ENCODE measurements around the gene UNCX.

Gene UNCX

DNA sequence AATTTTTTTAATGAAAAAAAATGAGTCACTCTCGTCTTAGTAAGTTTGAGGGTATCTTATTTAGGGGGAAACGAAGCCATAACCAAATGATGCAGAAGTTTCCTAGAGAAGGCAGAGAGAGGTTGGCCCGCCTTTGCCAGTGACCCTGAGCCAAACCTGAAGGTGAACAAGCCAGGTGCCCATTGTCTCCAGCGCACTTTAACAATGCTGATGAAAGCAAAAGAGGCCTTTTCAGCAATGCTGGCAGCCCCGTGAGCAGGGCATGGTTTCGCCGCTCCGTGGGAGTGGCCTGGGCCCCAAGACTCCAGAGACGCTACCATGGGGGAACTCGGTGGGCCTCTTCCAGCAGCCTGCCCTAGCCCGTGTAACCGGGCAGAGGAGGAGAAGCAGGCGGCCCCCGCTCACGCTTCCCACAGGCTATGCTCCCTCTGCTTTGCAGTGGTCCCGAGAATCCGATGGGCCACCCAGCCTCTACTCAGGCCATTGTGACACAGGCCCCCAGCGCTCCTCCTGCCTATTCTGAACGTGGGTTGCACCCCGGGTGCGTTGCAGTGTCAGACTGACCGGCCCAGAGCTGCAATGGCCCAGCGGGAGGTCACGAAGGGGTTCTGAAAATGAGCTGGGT lies 14.0 kb upstream of the UNCX start:
- DNase-seq = no peak

DNA sequence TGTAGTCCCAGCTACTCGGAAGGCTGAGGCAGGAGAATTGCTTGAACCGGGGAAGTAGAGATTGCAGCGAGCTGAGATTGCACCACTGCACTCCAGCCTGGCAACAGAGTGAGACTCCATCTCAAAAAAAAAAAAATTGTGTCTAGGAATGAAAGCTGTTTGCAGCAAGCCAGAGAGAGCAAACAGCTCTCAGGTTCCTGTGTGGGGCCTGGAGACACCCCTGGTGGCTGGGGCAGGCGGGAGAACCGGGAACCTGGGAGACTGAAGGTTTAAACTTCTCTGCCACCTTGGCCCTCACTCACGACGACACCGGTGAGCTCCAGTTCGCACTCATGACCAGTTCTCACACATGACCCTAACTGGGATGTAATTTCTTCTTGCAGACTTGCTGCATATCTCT lies 13.2 kb upstream of the UNCX start:
- no peak for DNase-seq

DNA sequence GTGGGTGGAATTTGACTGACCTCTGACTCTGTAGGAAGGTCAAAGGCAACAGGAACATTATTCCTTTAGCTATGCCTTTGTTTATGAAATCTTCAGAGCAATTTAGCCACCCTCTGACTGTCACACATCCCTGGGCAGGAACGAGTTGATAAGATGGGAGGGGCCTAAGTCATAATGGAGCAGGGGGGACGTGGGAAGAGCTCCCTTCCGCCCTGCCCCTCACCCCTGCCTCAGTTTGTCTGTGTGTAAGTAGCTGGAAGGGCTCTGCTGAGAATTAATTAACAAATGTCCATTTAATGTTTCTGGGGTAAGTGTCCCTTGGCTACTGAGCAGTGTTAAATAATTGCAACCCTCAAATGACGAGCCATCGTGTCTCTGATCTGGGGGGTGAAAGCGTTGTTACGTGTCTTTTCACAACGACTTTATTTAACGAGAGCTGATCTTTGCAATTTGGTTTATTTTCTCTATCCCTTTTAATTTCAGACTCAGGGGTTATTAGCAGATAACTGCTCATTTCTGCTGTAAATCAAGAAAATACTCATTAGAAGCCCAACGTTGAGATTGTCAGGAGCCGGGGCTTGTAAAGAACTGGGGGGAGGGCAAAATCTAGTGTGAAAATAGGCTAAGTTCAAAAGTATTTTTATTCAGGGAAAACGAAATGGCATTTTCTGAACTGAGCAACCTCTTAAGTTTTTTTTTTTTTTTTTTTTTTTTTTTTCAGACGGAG lies 12.5 kb upstream of the UNCX start:
- DNase-seq = no peak

DNA sequence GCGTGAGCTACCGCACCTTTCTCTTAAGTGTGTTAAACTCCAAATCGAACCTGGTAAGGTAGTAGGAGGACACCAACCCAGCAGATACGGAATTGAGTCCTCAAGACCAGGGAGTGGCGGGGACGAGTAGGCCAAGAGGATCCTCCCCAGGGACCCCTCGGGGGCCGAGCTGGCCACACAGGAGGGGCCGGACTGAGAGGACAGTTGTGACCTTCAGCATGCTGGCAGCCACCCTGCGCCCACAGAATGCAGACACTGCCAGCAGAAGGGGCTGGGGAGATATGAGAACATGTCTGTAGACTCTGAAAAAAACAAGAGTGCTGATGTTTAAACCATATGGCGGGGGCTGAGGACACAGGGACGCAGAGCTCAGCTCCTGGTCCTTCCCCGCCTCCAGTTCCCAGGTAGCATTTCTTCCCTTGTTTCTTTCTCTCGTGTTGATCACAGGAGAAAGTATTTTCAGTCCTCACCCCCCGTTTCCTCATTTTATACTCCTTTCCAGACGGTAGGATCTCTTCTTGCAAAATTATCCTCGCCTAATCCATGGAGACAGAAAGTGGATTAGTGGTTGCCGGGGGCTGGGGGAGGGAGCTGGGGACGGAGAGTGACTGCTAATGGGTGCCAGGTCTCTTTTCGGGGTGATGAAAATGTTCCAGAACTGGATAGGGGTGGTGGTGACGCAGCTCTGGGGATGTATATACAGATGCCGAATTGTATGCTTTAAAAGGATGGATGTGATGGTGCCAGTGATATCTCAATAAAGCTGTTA lies 11.5 kb upstream of the UNCX start:
- DNase-seq = no peak

DNA sequence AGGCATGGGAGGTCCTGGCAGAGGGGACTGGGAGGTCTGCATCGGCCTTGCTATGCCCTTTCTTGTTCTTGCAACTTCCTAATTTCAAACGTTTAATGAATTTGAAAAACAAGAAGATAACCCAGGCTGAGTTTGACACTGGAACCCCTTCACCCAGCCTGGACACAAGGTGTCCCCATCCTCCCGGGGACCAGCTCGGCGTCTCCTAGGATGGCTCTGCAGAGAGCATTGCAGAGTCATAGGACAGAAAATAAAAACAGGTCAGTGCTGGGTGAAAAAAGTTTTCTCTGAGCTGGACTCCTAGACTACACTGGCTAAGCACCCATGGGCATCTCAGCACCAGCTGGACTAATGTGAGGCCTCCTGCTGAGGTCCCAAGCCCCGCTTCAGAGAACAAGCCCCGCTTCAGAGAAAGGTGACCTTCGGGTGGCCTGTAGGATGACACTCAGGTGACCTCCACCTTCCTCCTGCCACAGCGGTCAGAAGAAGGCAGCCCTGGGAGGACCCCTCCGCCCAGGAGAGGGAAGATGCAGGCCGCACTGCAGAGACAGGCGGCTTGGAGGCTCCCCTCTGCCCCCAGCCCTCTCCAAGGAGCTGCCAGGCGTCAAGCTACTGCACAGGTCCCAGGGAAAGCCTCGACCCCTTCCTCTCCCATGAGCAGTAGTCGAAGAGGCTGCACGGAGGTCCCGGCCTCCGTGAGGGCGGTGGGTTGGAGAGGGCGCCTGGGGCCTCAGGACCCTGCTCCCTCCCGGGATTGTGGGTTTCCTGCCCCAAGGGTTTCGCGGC lies 9.3 kb upstream of the UNCX start:
- DNase-seq = no peak

DNA sequence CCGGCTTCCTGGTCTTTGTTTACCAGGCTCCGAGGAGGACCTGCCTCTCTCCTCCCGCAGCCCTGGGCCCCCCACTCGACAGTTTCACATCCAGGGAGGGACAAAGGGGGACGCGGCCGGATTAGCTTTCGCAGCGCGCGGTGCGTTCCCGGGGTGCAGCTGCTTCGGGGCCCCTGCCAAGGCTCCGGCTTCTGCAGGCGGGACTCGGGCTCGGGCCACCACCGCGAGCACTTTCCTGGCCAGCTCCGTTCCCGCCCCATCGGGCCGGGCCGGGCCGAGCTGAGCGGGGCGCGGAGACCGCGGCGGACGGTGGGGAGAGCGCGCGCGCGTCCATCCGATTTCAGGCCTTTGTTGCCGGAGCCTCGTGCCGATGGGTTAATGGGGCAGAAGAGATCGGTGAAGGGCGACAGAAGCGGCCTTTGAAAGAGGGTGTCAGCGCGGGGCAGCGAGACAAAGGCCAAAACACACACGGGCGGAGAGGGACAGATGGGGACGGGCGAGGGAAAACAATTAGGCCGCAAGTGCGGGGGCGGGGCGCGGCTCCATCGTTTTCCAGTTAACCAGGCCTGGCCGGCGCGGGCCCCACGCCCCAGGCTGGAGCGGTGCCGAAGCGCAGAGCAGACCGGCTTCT lies 8.5 kb upstream of the UNCX start:
- DNase-seq = no peak

DNA sequence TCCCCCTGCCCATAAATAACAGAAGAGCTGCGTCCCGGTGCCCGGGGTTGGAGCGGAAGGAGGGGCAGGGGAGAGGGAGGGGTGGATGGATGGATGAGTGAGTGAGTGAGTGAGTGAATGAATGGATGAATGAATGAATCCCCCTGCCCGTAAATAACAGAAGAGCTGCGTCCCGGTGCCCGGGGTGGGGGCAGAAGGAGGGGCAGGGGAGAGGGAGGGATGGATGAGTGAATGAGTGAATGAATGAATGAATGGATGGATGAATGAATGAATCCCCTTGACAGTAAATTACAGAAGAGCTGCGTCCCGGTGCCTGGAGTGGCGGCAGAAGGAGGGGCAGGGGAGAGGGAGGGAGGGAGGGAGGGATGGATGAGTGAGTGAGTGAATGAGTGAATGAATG lies 7.6 kb upstream of the UNCX start:
- DNase-seq = no peak

DNA sequence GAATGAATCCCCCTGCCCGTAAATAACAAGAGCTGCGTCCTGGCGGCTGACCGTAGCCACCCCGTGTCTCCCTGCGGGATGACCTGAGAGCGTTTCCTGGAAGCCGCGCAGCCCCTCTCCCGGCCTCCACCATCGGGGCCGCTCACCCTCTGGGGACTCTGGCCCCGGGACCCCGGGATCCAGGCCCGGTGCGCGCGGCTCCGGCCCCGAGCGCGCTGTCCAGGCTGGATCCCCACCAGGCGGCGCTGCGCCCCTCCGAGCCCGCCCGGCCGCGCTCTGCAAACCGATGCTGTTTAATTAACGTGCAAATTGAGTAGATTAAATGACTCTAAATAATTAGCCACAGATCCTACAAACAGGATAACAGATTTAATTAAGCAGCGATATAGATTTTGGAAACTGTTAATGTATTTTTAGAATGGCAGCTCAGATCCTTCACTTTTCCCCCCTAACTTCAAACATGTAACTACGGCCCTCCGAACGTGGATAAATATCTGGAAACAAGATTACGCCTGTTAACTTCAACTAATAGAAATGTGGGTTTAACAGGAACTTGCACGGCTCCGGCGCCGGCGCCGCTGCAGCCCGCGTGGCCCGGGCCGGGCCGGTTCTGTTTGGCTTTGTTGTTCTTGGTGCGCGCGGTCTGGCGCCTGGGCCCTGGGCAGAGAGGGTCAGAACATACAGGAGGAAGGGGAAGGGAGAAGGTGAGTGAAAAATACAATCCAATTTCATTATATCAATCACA lies 7.1 kb upstream of the UNCX start:
- DNase-seq = peak; percentile 63 to 64

DNA sequence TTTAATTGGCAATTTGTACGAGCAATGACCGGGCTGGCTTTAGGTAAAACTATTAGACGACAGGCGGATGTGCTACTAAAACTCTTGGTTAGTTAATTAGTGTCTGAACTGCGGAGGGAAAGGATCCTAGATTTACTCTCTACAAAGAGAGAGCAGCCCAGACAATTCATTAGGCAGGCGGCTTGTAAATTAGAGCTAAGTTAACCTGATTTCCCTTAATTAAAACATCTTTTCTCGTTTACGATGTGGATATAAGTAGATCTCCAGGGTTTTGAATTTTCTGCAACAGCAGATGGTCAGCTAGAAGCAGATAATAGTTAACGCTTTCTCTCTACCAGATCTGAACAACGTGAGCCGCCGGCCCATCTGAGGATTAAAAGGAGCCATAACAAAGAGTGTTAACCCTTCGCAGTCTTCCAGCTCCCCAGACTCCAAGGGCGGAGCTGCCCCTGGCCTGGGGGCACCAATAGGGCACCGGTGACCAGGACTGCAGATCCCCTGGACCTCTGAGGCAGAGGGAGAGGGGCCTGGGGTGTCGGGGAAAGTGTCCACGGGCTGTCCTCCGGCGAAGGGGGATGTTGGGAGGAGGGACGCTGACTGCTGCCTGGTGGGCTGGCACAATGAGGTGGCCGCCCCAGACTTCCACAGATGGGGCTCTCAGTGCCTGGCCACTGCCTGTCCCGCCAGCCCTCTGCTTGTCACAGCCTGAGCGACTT lies 6.3 kb upstream of the UNCX start:
- DNase-seq = no peak

DNA sequence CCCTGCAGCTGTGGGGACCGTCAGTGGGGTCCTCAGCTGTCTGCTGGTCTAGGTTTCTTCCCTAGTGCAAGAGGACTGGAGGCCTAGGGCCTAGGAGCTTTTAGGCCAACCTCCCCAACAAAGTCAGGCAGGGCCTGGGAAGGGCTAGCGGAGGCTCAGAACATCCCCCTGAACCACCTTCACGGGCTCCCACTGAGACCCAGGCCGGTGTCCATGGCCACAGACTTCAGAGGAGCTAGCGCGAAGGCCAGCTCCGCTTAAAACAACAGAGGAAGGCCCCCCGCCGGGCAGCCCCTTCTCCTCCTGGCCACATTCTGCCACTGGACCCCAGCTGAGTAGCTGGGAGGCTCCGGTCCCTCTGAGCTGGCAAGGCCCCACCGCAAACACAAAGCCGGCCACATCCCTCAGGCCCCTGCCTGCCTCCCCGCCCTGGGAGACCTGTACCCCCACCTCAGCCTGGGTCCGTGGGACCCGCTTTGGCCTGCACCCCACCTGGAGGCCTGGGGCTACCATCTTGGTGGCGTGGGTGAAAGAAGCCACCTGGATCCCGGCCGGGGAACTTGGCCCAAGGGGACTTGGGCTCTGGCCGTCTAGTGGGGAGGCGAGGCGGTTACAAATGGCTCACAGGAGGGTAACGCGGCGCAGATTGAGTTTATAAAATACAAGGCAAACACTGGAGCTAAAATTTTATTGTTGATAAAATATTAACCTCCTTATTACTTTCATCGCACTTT lies 5.4 kb upstream of the UNCX start:
- DNase-seq = no peak

DNA sequence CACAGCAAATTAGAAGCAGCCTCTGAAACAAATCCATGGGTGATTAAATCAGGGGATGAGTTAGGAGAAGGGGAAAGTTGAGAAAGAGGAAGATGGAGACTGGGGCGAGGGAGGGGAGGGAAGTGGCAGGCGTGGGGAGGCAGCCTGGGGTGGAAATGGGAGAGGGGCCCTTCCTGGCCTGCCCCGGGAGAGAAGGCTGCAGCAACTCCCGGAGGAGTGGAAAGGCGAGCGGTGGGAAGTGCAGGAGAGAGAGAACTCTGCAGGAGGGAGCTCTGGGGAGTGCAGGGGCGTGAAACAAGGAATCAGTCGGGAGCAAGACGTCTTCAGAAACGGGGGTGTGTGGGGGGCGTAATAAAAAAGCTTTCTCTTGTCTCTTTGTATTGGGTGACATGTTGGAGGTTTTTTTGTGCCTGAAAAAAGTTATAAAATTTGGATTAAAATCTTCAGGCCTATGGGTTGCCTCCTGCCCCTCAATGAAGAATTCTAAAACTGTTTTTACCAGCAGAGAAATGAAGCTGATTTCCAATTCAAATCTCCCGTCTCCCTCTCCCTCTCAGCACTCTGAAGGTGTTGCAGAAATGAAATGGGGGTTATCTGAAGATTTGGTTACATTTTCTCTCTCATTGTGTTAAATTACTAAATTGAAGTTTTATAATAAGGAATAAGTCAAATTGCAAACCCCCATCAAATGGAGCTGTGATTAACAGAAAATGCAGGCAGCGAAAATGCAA lies 4.7 kb upstream of the UNCX start:
- no peak for DNase-seq

DNA sequence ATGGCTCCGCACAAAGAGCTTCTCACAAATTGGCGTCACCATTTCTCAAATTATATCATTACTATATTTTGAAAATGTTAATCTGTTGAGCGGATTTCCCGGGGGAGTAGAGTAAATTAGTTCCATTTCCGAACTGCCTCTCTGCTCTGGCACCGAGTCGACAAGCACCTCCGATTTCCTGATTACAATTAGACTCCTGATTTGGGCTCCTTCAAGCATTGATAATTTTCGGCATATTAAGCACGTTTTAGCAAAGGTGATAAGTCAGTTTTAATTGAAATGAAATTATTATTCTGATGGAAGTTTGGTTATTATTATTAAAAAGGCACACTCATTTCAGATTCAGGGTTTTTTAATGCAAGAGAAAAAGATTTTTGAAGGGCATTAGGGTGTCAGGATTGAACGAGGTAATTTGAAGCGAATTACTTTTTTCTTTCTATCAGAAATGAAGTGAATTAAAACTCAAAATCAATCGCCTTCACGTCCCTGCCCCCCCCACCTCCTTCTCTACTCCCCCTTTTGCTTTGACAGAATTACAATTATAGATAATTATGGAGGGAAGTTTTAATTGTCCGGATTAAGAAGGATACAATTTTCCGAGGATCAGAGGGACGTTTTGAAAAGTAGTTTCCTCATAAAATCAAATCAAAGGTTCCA lies 4.0 kb upstream of the UNCX start:
- DNase-seq = no peak

DNA sequence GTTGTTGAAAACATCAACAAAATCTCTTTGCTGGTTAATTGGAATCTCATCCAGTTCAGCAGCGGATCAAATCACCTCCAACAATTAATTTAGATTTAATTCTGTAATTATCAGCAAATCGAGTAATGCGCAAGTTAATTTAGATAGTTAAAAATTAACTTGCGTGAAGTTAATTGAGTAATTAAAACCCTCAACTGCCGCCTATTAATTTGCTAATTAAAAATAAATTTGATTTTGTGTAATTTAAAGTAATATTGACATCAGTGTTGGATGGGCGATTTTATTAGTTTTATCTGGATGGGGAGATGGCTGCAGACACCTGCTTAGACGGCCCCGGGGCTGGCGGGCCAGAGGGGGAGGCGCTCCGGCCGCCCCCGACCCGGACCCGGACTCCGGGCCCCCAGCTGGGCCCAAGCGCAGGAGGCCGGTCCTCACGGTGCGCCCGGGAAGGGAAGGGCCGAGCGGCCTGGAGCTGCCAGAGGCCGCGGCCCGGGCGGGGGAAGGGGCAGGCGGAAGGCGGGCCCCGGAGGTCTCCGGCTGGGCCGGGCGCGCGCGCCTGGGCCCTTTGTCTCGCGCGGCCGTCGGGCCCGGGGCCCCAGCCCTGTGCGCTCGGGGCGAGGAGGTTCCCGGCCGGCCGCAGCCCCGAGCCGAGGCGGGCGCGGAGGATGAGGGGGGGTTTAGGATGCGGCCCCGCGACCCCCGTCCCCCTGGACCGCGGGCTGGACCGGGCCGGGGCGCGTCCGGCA lies 3.3 kb upstream of the UNCX start:
- no peak for DNase-seq

DNA sequence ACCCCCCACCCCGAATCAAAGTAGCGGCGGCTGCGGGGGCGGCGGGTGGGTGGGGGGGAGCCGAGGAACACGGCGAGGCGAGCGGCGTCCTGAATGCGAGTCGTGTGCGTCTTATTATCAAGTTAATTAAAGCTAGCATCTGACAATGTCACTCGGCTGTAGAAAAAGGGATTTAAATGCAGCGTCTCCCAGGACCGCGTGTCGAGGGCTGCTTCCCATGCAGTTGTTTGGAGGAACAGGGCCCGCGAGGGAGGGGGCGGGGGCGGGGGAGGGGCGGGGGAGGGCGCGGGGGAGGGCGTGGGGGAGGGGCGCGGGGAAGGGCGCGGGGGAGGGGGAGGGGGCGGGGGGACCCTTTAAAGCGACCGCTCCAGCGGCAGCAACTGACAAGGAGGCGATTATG lies 2.7 kb upstream of the UNCX start:
- no peak for DNase-seq

DNA sequence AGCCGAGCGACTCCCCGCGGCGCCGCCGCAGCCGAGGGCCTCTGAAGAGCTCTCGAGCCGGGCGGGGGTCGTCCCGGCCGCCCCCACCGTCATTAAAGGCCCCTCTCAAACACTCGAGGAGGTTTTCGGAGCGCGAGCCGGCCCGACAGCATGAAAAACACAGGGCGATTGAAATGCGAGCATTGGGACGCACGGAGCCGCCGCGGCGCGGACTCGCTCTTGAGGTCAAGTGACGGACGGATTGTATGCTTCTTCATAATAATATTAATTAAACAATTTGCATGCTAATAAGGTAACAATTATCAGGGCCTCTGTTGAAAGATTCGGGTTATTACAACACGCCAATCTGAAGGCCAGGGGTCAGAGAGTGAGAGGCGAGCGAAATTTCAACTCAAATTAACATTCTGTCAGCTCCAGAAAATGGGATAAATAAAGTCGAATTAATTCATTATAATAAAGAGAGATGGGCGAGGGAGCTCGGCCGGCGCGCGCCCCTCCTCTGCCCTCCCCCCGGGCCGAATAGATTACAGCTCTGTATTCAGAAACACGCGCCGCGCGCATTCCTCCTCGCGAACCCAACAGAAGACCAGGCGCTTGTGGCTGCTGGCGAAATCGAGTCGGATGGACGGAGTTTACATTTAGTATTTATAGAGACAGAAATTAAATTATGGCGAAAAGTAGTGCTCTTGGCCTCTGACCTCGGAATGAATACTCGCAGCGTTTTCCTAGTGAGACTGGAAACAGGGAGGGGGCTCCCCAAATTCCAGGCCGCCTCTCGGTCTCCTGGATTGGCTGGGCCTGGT lies 2.1 kb upstream of the UNCX start:
- no peak for DNase-seq

DNA sequence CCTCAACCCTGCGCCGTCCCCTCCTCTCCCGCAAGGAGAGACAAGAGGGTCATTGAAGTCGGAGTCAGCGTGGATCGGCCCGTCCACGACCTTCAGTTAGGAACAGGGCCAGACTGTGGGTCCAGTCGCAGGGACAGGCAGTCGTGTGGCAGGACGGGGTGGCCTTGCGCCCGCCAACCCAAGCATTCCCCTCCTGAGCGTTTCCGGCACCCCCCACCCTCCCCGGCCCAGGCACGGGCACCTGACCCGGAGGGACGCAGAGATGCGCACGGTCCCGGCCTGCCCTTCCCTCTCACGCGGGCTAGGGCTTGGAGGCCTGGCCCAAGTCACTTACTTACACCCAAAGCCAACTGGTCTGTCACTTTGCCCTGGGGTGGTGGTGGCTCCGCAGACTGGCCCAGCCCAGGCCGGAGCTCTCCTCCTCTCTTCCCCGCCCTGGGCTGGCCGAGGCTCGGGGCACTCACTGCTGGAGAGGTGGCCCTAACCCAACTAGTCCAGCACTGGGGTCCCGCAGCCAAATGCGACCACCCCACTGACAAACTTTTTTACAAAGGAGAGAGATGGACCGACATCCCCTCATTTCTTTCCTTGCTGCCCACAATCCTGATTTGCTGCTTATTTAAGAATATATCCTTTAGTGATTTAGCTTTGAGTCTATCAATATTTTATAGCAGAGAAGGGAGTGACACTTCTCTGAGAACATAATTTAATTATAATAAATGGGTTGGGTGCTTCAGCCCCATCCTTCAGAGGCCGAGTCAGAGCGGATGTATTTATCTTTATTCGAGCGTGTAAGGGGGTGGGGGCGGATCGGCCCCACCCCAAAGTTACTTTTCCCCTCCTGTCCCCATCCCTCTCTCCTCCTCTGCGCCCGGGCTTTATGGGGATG lies 1.2 kb upstream of the UNCX start:
- DNase-seq = no peak

DNA sequence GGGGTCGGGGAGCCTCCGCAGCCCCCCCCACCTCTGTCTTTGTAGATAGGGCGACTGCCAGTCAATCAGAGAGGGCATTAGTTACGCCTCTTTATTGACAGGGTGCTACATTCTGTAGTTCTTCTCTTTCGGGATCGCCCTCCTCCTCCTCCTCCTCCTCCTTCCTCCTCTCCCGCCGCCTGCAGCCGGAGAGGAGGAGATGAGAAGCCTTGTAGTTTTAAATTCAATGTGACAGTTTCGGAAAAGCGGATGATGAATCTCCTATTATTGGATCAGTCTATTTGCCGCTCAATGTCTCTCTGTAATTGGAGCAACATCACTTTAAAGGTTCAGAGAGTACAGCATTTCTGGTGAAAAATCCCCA lies 587 bp upstream of the UNCX start:
- no peak for DNase-seq

Measured in stimulated activated CD4-positive, alpha-beta T cell treated with anti-CD3 and anti-CD28 coated beads, Interleukin-2, amount 100 ng/mL, for 24 hours (primary cell).